ENCODE measurements around the gene HMGB3. TPM values are rescaled to one million over a fixed set of nuclear protein-coding genes. Genes with fewer than 3 reads are reported as not detected.

Gene HMGB3
- polyA plus RNA-seq, 2 of the 4 experiments (the other 2 are of a cell fraction), result 104 to 142 TPM

DNA sequence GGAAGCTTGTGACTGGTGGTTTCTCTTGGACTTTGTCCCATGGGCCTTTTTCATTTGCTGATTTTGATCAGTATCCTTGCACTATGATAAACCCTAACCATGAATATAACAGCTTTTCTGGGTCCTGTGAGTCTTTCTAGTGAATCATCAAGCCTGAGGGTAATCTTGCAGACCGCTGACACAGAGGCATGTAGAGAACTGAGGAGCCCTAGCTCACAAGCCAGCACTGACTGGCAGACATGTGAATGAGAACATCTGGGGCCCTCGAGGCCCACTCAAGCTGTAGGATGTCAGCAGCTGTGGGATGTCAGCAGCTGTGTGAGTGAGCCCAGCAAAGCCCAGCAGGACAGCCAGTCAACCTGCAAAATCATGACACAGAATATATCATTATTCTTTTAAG, 36.7 kb downstream of the HMGB3 start:
- DNase-seq (ENCODE audit: low read depth in 1 of 2, low spot score in 1 of 2), result no peak
- ATAC-seq, result no peak
- H3K4me1 ChIP-seq, result no peaks in the 10 kb centered on the region
- WGBS (ENCODE audit: missing lambda C conversion rate), result 38% methylated on average over 2 of the region's 2 CpGs
- FAIRE-seq, result no peak
- no peak overlapping the region for H3K4me3 ChIP-seq
- CTCF ChIA-PET, result no interaction called here
- no peaks in the 10 kb centered on the region for H3K9me3 ChIP-seq
- TF ChIP-seq, protein P1, sequence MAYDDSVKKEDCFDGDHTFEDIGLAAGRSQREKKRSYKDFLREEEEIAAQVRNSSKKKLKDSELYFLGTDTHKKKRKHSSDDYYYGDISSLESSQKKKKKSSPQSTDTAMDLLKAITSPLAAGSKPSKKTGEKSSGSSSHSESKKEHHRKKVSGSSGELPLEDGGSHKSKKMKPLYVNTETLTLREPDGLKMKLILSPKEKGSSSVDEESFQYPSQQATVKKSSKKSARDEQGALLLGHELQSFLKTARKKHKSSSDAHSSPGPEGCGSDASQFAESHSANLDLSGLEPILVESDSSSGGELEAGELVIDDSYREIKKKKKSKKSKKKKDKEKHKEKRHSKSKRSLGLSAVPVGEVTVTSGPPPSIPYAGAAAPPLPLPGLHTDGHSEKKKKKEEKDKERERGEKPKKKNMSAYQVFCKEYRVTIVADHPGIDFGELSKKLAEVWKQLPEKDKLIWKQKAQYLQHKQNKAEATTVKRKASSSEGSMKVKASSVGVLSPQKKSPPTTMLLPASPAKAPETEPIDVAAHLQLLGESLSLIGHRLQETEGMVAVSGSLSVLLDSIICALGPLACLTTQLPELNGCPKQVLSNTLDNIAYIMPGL (CRISPR knock-in tag; IDR thresholded peaks at IDR 0.05; ENCODE audit: borderline replicate concordance), result no peak
- TF ChIP-seq SREBF2 (IDR thresholded peaks at IDR 0.05) (no peak), ZC3H11A (IDR thresholded peaks at IDR 0.05) (no peak), HDAC2 (IDR thresholded peaks at IDR 0.05) (no peak), RAD21 (conservative IDR thresholded peaks at IDR 0.05 in 1 of 2, IDR thresholded peaks at IDR 0.05 in 1 of 2) (no peak), FOXS1 (CRISPR knock-in tag; IDR thresholded peaks at IDR 0.05) (no peak), NFE2L2 (conservative IDR thresholded peaks at IDR 0.05; ENCODE audit: low read length) (no peak), KDM5A (IDR thresholded peaks at IDR 0.05) (no peak)
- TF ChIP-seq, protein P2, sequence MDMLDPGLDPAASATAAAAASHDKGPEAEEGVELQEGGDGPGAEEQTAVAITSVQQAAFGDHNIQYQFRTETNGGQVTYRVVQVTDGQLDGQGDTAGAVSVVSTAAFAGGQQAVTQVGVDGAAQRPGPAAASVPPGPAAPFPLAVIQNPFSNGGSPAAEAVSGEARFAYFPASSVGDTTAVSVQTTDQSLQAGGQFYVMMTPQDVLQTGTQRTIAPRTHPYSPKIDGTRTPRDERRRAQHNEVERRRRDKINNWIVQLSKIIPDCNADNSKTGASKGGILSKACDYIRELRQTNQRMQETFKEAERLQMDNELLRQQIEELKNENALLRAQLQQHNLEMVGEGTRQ (IDR thresholded peaks at IDR 0.05), result no peak
- no peak overlapping the region for H3K27ac ChIP-seq
- POLR2A ChIA-PET, result no interaction called here
- no peak overlapping the region for H3K4me2 ChIP-seq

DNA sequence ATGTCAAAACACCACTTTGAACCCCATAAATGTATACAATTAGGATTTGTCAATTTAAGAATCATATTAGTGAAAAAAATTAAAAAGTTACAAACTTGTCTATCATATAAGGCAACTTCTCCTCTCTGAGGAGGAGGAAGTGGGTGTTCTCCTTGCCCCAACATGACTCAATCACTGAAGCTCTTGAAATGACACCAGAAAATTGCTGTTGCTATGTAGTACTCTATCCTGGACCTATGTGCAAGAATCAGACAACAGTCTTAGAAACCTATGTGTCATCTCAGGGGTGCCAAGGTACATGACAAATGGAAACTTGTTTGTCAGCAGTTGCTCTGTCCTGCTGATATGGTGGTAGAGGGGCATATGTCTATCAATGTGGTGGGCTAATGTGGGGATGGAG, 47.7 kb downstream of the HMGB3 start:
- Histone ChIP-seq H3K4me3 (no peak overlapping the region), H3K4me2 (no peak overlapping the region), H3K4me1 (no peaks in the 10 kb centered on the region), H3K27ac (no peak overlapping the region), H3K9me3 (no peaks in the 10 kb centered on the region)
- no peak for TF ChIP-seq SREBF2 (IDR thresholded peaks at IDR 0.05)
- TF ChIP-seq JUNB (IDR thresholded peaks at IDR 0.05), result no peak
- no peak for TF ChIP-seq KDM5A (IDR thresholded peaks at IDR 0.05)
- TF ChIP-seq EHMT2 (IDR thresholded peaks at IDR 0.05; ENCODE audit: low read depth), result no peak
- TF ChIP-seq, protein P3, sequence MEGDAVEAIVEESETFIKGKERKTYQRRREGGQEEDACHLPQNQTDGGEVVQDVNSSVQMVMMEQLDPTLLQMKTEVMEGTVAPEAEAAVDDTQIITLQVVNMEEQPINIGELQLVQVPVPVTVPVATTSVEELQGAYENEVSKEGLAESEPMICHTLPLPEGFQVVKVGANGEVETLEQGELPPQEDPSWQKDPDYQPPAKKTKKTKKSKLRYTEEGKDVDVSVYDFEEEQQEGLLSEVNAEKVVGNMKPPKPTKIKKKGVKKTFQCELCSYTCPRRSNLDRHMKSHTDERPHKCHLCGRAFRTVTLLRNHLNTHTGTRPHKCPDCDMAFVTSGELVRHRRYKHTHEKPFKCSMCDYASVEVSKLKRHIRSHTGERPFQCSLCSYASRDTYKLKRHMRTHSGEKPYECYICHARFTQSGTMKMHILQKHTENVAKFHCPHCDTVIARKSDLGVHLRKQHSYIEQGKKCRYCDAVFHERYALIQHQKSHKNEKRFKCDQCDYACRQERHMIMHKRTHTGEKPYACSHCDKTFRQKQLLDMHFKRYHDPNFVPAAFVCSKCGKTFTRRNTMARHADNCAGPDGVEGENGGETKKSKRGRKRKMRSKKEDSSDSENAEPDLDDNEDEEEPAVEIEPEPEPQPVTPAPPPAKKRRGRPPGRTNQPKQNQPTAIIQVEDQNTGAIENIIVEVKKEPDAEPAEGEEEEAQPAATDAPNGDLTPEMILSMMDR (IDR thresholded peaks at IDR 0.05), result no peak
- no peak for TF ChIP-seq CHD4 (IDR thresholded peaks at IDR 0.05; ENCODE audit: borderline replicate concordance)
- TF ChIP-seq RAD21 (conservative IDR thresholded peaks at IDR 0.05 in 1 of 2, IDR thresholded peaks at IDR 0.05 in 1 of 2), result no peak
- no peak for TF ChIP-seq ZSCAN20 (CRISPR knock-in tag; IDR thresholded peaks at IDR 0.05)
- TF ChIP-seq, protein P1 (CRISPR knock-in tag; IDR thresholded peaks at IDR 0.05; ENCODE audit: borderline replicate concordance), result no peak
- TF ChIP-seq, protein P4, sequence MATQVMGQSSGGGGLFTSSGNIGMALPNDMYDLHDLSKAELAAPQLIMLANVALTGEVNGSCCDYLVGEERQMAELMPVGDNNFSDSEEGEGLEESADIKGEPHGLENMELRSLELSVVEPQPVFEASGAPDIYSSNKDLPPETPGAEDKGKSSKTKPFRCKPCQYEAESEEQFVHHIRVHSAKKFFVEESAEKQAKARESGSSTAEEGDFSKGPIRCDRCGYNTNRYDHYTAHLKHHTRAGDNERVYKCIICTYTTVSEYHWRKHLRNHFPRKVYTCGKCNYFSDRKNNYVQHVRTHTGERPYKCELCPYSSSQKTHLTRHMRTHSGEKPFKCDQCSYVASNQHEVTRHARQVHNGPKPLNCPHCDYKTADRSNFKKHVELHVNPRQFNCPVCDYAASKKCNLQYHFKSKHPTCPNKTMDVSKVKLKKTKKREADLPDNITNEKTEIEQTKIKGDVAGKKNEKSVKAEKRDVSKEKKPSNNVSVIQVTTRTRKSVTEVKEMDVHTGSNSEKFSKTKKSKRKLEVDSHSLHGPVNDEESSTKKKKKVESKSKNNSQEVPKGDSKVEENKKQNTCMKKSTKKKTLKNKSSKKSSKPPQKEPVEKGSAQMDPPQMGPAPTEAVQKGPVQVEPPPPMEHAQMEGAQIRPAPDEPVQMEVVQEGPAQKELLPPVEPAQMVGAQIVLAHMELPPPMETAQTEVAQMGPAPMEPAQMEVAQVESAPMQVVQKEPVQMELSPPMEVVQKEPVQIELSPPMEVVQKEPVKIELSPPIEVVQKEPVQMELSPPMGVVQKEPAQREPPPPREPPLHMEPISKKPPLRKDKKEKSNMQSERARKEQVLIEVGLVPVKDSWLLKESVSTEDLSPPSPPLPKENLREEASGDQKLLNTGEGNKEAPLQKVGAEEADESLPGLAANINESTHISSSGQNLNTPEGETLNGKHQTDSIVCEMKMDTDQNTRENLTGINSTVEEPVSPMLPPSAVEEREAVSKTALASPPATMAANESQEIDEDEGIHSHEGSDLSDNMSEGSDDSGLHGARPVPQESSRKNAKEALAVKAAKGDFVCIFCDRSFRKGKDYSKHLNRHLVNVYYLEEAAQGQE (IDR thresholded peaks at IDR 0.05), result no peak
- no peak for TF ChIP-seq NPAS2 (CRISPR knock-in tag; IDR thresholded peaks at IDR 0.05; ENCODE audit: borderline replicate concordance)
- TF ChIP-seq, protein P5, sequence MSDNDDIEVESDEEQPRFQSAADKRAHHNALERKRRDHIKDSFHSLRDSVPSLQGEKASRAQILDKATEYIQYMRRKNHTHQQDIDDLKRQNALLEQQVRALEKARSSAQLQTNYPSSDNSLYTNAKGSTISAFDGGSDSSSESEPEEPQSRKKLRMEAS (IDR thresholded peaks at IDR 0.05), result no peak
- no peak for TF ChIP-seq POLR2AphosphoS2 (conservative IDR thresholded peaks at IDR 0.05; ENCODE audit: low read length)
- no peak for TF ChIP-seq KDM1A (IDR thresholded peaks at IDR 0.05; ENCODE audit: low read depth)
- TF ChIP-seq JUN (IDR thresholded peaks at IDR 0.05), result no peak
- TF ChIP-seq HOXB13 (CRISPR knock-in tag; IDR thresholded peaks at IDR 0.05; ENCODE audit: low read depth), result no peak
- TF ChIP-seq FOXS1 (CRISPR knock-in tag; IDR thresholded peaks at IDR 0.05), result no peak
- TF ChIP-seq POLR2A (IDR thresholded peaks at IDR 0.05; ENCODE audit: low read length), result no peak
- TF ChIP-seq RFX5 (IDR thresholded peaks at IDR 0.05), result no peak
- TF ChIP-seq FOSL2 (IDR thresholded peaks at IDR 0.05), result no peak
- no peak for TF ChIP-seq FOSL2 (CRISPR knock-in tag; IDR thresholded peaks at IDR 0.05)
- ChIA-PET CTCF (interaction anchor here (0.9 kb wide), 1 partner anchor 264 kb away, joined by 4 read pairs; no protein-coding TSS in a partner anchor), POLR2A (no interaction called here)
- ATAC-seq, result no peak
- no peak for DNase-seq (ENCODE audit: low read depth in 1 of 2, low spot score in 1 of 2)
- no peak for FAIRE-seq
